ENCODE measurements around the gene CBY1. TPM values are rescaled to one million over a fixed set of nuclear protein-coding genes. Genes with fewer than 3 reads are reported as not detected.
"Not testable (repeated sequence)": the region's sequence is repeated elsewhere in the genome, so short reads cannot be mapped to it uniquely, and the experiment has no call there.

CBY1 gene
- total RNA-seq, 6 donors from 2014 or later: 15.8 to 30.3 (median 23.5) TPM

- DNase-seq: no peak
- Histone ChIP-seq H3K27me3 (no peaks in the 10 kb centered on the region), H3K9me3 (no peaks in the 10 kb centered on the region), H3K4me3 (no peak overlapping the region), H3K4me1 (no peaks in the 10 kb centered on the region), H3K36me3 (no peaks in the 10 kb centered on the region), H3K27ac (no peak overlapping the region)
- ATAC-seq (ENCODE audit: low FRiP score in 2 of 2): no peak
- TF ChIP-seq POLR2AphosphoS5 (IDR thresholded peaks at IDR 0.05) (no peak), POLR2A (IDR thresholded peaks at IDR 0.05) (no peak), CTCF (IDR thresholded peaks at IDR 0.05) (no peak), EP300 (IDR thresholded peaks at IDR 0.05) (no peak)
- WGBS, 2 donors: 68 to 71% methylated on average over 9 of the region's 9 CpGs
These were observed 24.7 kb upstream of the CBY1 start for GRCh38 chr22:38631724-38632123.

GRCh38 chr22:38632528-38632927 lies 23.9 kb upstream of the CBY1 start:
- DNase-seq: no peak
- Histone ChIP-seq H3K27me3 (no peaks in the 10 kb centered on the region), H3K9me3 (no peaks in the 10 kb centered on the region), H3K36me3 (no peaks in the 10 kb centered on the region), H3K4me1 (no peaks in the 10 kb centered on the region), H3K4me3 (no peak overlapping the region), H3K27ac (no peak overlapping the region)
- no peak for ATAC-seq (ENCODE audit: low FRiP score in 2 of 2)
- TF ChIP-seq CTCF (IDR thresholded peaks at IDR 0.05): no peak
- TF ChIP-seq POLR2A (IDR thresholded peaks at IDR 0.05): no peak
- TF ChIP-seq EP300 (IDR thresholded peaks at IDR 0.05): no peak
- no peak for TF ChIP-seq POLR2AphosphoS5 (IDR thresholded peaks at IDR 0.05)
- WGBS, 2 donors: 78 to 84% methylated on average over 3 of the region's 3 CpGs

DNA sequence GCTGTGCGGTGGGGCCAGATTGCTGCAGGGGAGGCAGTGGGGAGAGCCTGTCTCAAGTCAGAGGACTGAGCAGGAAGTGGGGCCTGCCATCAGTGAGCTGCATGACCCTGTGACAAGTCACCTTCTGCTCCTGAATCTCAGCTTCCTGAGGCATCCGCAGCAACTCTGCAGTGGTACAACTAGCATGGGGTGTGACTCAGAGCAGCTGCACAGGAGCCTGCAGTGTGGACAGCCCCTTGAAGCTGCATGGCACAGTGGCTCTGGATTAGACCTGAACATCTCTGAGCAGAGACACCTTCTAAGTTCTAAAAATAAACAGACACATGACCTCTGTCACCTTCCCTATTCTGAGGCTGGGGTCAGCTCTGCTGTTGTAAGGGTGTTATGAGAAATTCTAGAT lies 18.2 kb upstream of the CBY1 start:
- Histone ChIP-seq H3K4me3 (no peak overlapping the region), H3K9me3 (no peaks in the 10 kb centered on the region), H3K27ac (no peak overlapping the region), H3K36me3 (no peaks in the 10 kb centered on the region), H3K27me3 (no peaks in the 10 kb centered on the region), H3K4me1 (no peaks in the 10 kb centered on the region)
- ATAC-seq (ENCODE audit: low FRiP score in 2 of 2): no peak
- no peak for TF ChIP-seq CTCF (IDR thresholded peaks at IDR 0.05)
- TF ChIP-seq EP300 (IDR thresholded peaks at IDR 0.05): no peak
- no peak for TF ChIP-seq POLR2A (IDR thresholded peaks at IDR 0.05)
- TF ChIP-seq POLR2AphosphoS5 (IDR thresholded peaks at IDR 0.05): no peak
- no peak for DNase-seq
- 89 to 94% methylated on average over 2 of the region's 2 CpGs for WGBS, 2 donors

- DNase-seq: no peak
- WGBS, 2 donors: 70 to 85% methylated on average over 3 of the region's 3 CpGs
- no peaks in the 10 kb centered on the region for H3K9me3 ChIP-seq
These were observed 17.7 kb upstream of the CBY1 start for GRCh38 chr22:38638728-38639127.

DNA sequence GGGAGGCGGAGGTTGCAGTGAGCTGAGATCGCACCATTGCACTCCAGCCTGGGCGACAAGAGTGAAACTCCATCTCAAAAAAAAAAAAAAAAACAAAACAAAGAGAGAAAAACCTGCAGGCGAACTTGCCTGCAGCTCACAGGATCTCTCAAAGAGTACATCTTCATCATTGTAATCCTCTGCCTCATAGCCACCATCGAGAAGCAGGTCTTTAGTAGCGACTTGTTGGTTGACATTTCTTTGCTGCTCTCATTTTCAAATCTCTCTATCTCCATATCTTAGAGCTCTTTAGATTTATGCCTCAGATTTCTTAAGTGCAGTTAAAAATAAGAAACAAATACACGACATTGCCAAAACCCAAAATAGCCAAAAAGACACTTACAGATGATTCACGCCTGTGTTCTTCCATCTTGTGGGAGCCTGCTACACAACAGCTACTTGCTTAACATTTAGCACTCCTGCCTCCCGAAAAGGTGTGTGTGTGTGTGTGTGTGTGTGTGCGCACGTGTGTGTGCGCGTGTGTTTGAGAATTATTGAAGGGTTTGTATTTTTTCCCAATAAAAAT lies 14.9 kb upstream of the CBY1 start:
- WGBS, 2 donors: 88 to 95% methylated on average over 13 of the region's 13 CpGs
- no peaks in the 10 kb centered on the region for H3K36me3 ChIP-seq
- no peak for TF ChIP-seq POLR2A (IDR thresholded peaks at IDR 0.05)
- TF ChIP-seq POLR2AphosphoS5 (IDR thresholded peaks at IDR 0.05): no peak
- no peak for TF ChIP-seq EP300 (IDR thresholded peaks at IDR 0.05)
- no peak for TF ChIP-seq CTCF (IDR thresholded peaks at IDR 0.05)
- no peak overlapping the region for H3K4me3 ChIP-seq
- H3K9me3 ChIP-seq: no peaks in the 10 kb centered on the region
- H3K27ac ChIP-seq: no peak overlapping the region
- no peak for DNase-seq
- no peaks in the 10 kb centered on the region for H3K27me3 ChIP-seq
- ATAC-seq (ENCODE audit: low FRiP score in 2 of 2): no peak
- H3K4me1 ChIP-seq: no peaks in the 10 kb centered on the region

More at GRCh38 chr22:38638728-38639127, 17.7 kb upstream of the CBY1 start:
- no peaks in the 10 kb centered on the region for H3K27me3 ChIP-seq
- no peaks in the 10 kb centered on the region for H3K36me3 ChIP-seq
- no peak overlapping the region for H3K4me3 ChIP-seq
- H3K4me1 ChIP-seq: no peaks in the 10 kb centered on the region
- H3K27ac ChIP-seq: no peak overlapping the region
- no peak for ATAC-seq (ENCODE audit: low FRiP score in 2 of 2)
- TF ChIP-seq POLR2AphosphoS5 (IDR thresholded peaks at IDR 0.05): no peak

GRCh38 chr22:38644245-38644644 lies 12.2 kb upstream of the CBY1 start:
- not testable (repeated sequence) for H3K36me3 ChIP-seq, H3K27me3 ChIP-seq, H3K4me3 ChIP-seq, DNase-seq, H3K9me3 ChIP-seq, H3K4me1 ChIP-seq, H3K27ac ChIP-seq
- ATAC-seq (ENCODE audit: low FRiP score in 2 of 2): peak in 1 of 2 donors; percentile 98
- WGBS, 2 donors: 93 to 95% methylated on average over 5 of the region's 5 CpGs
